Panc1 (cell line): ENCODE measurements around the gene AIFM3. TPM values are rescaled to one million over a fixed set of nuclear protein-coding genes. Genes with fewer than 3 reads are reported as not detected.

Experiments
- ATAC-seq: fragments of 200-7000 bp; cut with Tn5 transposase; 2 replicates; pipeline ENCODE4 v1.9.1; 2020; ENCODE audit warnings: mild to moderate bottlenecking, moderate library complexity
- BruUV-seq: library from RNA; stranded (reverse); fragments of 400-500 nt; replicated peaks from 2 replicates; lab custom pipeline; 2021; lab: Mats Ljungman, UMichigan
- CTCF ChIA-PET: fragments of 300-600 bp; sonication (Branson Sonifier 250); formaldehyde crosslinking; loops from one replicate; lab custom pipeline; 2022; ENCODE audit warnings: antibody characterized with exemption; lab: Charles Lee
- POLR2A ChIA-PET: fragments of 300-600 bp; sonication (Branson Sonifier 250); formaldehyde crosslinking; loops from one replicate; lab custom pipeline; 2022; ENCODE audit warnings: antibody characterized with exemption; lab: Charles Lee
- DNase-seq: peaks from one replicate; pipeline ENCODE4 v3.0.0-alpha.2; 2010; ENCODE audit warnings: low read depth, low spot score
- H3K27ac ChIP-seq: 2 replicates; pipeline ENCODE4 v1.5.1; 2011; ENCODE audit warnings: mild to moderate bottlenecking, low read length, inconsistent platforms
- H3K27me3 ChIP-seq: fragments of 200-500 bp; sonication (Bioruptor generic); 2 replicates; pipeline ENCODE4 v1.6.0; 2014; ENCODE audit warnings: low read length, inconsistent platforms; ENCODE audit not compliant: control insufficient read depth, insufficient read depth
- H3K36me3 ChIP-seq: fragments of 200-500 bp; sonication (Bioruptor generic); 2 replicates; pipeline ENCODE4 v1.5.1; 2014; ENCODE audit warnings: inconsistent platforms, mild to moderate bottlenecking, low read length, moderate library complexity; ENCODE audit not compliant: control insufficient read depth, insufficient read depth
- H3K4me1 ChIP-seq: 2 replicates; pipeline ENCODE4 v1.5.1; 2011; ENCODE audit warnings: inconsistent platforms, mild to moderate bottlenecking, low read length, moderate library complexity; ENCODE audit not compliant: control insufficient read depth, insufficient read depth
- H3K4me3 ChIP-seq, 2 experiments: 2 replicates each; pipeline ENCODE4 v1.5.1; 2011 to 2012; ENCODE audit warnings: low read depth in 2 of 2, low read length in 2 of 2, mild to moderate bottlenecking in 2 of 2, inconsistent platforms in 1 of 2, moderate library complexity in 1 of 2
- H3K9me3 ChIP-seq: fragments of 200-500 bp; sonication (Bioruptor generic); 2 replicates; pipeline ENCODE4 v1.5.1; 2014; ENCODE audit warnings: low read depth, mild to moderate bottlenecking, inconsistent platforms, low read length, moderate library complexity; ENCODE audit not compliant: control insufficient read depth, insufficient read depth
- CTCF ChIP-seq: fragments of 450-650 bp; IDR thresholded peaks from 2 replicates; pipeline ENCODE4 v1.5.1; 2017; ENCODE audit warnings: mild to moderate bottlenecking
- POLR2AphosphoS5 ChIP-seq: IDR thresholded peaks from 2 replicates; pipeline ENCODE4 v1.6.1; 2012; ENCODE audit warnings: mild to moderate bottlenecking, low read depth, low read length, moderate library complexity
- REST ChIP-seq, 2 experiments: IDR thresholded peaks; 2 replicates each; pipeline ENCODE4 v1.6.1; 2011 to 2012; ENCODE audit warnings: low read depth in 2 of 2, control low read depth in 1 of 2, low read length in 1 of 2, mild to moderate bottlenecking in 1 of 2, moderate library complexity in 1 of 2; ENCODE audit not compliant: insufficient read depth in 1 of 2
- SIN3A ChIP-seq: IDR thresholded peaks from 2 replicates; pipeline ENCODE4 v1.6.1; 2012; ENCODE audit warnings: low read depth, mild to moderate bottlenecking, low read length, moderate library complexity, borderline replicate concordance; ENCODE audit not compliant: insufficient read depth
- TCF7L2 ChIP-seq: IDR thresholded peaks from 2 replicates; pipeline ENCODE4 v1.6.1; 2011; ENCODE audit warnings: mild to moderate bottlenecking, low read depth, low read length, inconsistent platforms
- in situ Hi-C: cut with HindIII; loops from 2 replicates; pipeline ENCODE4 v1.10.0; 2016; ENCODE audit warnings: low sequenced_read_pairs, low pct_unique_long_range_greater_than_20kb
- intact Hi-C: fragments of 100-400 bp; cut with micrococcal nuclease; formaldehyde crosslinking; loops from one replicate; pipeline ENCODE4 v1.10.0; 2022; ENCODE audit not compliant: unreplicated experiment
- total RNA-seq: library from RNA; stranded (reverse); gene quantifications from one replicate; pipeline ENCODE4 v1.2.1, GENCODE V29; 2021; ENCODE audit not compliant: unreplicated experiment

AIFM3 gene
- total RNA-seq, 1 experiment from 2014 or later: 2.7 TPM

GRCh38 chr22:20980523-20980922 lies 13.5 kb downstream of the AIFM3 start:
- DNase-seq (no peak), ATAC-seq (no peak)
- ChIA-PET POLR2A (no interaction called here), CTCF (no interaction called here)
- BruUV-seq: no TSS peak
- no peaks in the 10 kb centered on the region for H3K9me3 ChIP-seq
- TF ChIP-seq CTCF (no peak), TCF7L2 (no peak), POLR2AphosphoS5 (no peak), REST (IDR thresholded peaks at IDR 0.05; ENCODE audit: insufficient read depth in 1 of 2, low read depth in 2 of 2, low read length in 1 of 2) (no peak), SIN3A (no peak)
- H3K27ac ChIP-seq: no peak overlapping the region
- no peak overlapping the region for H3K4me3 ChIP-seq
- intact Hi-C loops (no loop called here), in situ Hi-C loops (no loop called here)
- H3K36me3 ChIP-seq: no peaks in the 10 kb centered on the region; the same call in 1 of the 2 replicates
- no peaks in the 10 kb centered on the region for H3K27me3 ChIP-seq
- 0 out of 2 replicates have a peak, but pooled peaks cover 3% of the 10 kb centered on the region for H3K4me1 ChIP-seq

GRCh38 chr22:20980938-20981722 lies 14.1 kb downstream of the AIFM3 start:
- H3K4me1 ChIP-seq: 0 out of 2 replicates have a peak, but pooled peaks cover 3% of the 10 kb centered on the region
- ATAC-seq: no peak
- in situ Hi-C loops (no loop called here), intact Hi-C loops (no loop called here)
- no peaks in the 10 kb centered on the region for H3K27me3 ChIP-seq
- CTCF ChIA-PET: interaction anchor here (0.7 kb wide), 1 partner anchor 10 kb away, joined by 4 read pairs; no protein-coding TSS in a partner anchor
- POLR2A ChIA-PET: no interaction called here
- H3K4me3 ChIP-seq: peak overlapping the region; percentile 68 to 80
- H3K9me3 ChIP-seq: no peaks in the 10 kb centered on the region
- DNase-seq: no peak
- BruUV-seq: TSS peak; percentile 78
- no peaks in the 10 kb centered on the region; the same call in 1 of the 2 replicates for H3K36me3 ChIP-seq
- TF ChIP-seq TCF7L2: no peak
- TF ChIP-seq SIN3A: no peak
- no peak for TF ChIP-seq CTCF
- no peak for TF ChIP-seq REST (IDR thresholded peaks at IDR 0.05; ENCODE audit: insufficient read depth in 1 of 2, low read depth in 2 of 2, low read length in 1 of 2)
- no peak for TF ChIP-seq POLR2AphosphoS5
- H3K27ac ChIP-seq: peak overlapping the region; percentile 87
